GM19463 (cell line): ENCODE data around the gene EYS.

Experiments used
- ATAC-seq: cut with Tn5 transposase; IDR thresholded peaks from one replicate; pipeline ENCODE4 v1.9.1; 2021; ENCODE audit warnings: mild to moderate bottlenecking, moderate library complexity; ENCODE audit not compliant: unreplicated experiment

EYS gene

DNA sequence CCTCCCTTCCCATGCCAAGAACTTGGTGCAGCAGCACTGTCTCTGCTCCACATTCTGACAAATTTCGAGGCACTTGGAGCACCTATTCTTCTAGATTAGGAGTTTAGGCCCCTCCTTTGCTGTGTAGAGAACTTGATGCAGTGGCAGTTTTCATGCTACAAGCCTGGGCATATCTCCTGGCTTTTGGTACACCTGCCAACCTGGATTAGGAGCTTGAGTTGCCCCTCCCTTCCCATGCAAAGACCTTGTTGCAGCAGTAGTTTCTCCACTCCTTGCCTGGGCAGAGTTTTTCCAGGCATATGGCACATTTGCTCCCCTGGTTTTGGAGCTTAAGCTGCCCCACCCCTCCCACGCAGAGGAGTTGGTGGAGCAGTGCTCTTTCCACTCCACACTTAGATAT lies 956.1 kb downstream of the EYS start:
- no peak for ATAC-seq

DNA sequence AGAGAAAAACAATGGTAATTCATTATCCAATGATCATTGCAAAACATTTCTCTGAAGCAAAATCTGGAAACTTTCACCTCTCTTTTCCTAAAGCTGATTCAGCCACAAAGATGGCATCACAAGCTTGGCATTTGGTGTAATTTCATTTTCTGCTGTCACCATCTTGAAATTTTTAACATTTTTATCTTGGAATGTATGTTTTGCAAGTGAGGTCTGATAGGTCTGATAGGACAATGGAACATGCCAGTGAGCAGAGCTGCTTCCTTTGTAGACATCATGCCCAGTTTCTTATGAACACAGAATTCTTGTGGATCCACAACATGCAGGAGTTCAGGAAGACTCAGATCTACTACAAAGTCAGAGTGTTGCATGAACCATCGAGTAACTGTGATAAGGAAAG lies 969.6 kb downstream of the EYS start:
- no peak for ATAC-seq

DNA sequence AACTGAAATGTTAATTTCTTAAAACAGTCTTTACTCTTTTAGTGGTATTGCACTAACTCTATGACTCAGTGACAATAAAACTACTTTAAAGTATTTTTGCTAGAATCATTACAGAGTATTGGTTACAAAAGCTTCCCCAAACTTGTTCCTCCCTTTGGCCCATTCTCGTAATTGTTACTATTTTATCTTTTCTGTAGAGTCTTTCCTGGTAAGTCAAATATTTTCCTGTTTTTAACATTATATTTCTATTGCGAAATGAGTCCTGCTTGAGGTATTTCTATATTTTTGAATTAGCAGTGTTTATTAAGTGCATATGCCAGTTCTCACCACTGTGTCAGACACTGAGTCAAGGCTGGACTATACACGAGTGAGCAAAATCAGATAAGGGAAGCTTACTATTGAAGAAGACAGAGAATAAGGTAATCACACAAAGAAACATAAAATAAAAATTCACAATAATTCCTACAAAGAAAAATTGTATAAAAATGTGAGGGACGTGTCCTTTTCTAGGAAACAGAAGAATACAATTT lies 970.5 kb downstream of the EYS start:
- ATAC-seq: no peak

DNA sequence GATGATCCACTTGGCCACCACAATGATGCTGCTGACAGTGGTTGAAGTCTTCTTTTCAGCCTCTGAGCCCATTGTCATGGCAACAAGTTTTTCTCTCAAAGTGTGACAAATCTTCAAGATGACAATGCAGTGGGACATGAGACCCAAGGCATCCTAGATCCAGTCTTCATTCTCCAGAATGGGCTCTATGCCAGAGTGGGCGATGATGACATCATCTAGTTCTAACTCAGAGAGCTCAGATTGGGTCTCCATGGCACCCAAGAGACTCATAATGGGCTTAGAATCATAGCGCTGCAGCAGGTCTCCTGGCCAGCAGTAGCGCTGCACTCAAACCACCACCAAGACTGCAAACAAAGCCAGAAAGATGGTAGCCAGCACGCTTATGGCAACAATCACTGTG lies 973.6 kb downstream of the EYS start:
- no peak for ATAC-seq

DNA sequence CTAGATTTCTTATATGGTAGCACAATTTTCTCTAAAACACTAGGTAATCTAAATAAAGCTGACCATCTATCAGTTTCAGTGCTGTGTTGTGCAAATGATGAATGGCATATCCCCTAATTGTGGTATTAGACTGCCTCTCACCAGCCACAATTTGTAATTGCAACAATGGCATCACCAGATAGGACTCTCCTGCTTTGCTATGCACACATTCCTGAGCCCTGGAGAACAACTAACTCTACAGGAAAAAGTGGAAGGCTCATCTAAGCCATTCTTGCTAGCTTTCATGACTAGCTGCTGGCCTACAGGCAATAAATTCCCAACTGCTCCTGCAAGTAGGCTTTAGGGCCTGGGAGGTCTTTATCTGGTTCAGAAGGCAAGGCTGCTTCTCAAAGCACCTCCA lies 974.1 kb downstream of the EYS start:
- ATAC-seq: no peak

DNA sequence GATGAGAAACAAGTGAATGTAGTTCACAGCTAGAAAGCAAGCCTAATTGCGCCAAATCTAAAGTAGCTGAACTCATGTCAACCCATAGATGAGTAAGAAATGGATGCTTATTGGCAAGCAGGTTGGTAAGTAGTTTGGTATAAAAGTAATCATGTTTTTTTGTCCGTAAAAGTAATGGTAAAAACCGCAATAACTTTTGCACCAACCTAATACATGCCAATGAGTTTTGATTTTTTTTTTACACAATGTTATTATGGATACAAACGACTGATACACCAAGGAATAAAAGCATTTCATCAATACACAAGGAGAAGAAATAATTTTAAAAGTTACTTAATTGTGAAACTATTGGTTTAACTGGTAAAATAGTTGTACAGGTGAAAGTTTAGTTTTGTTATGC lies 977.5 kb downstream of the EYS start:
- no peak for ATAC-seq

DNA sequence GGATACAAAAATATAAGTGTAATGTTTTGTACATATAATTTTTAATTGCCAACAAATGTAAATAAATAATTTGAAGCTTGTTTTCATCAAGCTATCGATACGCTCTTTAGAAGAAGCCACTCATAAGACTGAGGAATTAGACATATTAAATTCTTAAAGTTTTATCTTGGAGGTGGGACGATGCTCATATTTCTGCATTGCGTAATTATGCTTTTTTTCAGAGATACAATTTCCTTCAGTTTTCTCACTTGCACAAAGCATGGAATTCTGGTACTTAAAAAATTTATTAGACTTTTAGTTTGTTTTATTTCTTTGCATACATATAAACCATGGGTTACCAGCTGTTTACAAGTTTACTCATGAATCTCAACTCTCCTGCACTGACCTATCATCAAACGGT lies 980.0 kb downstream of the EYS start:
- ATAC-seq: no peak

DNA sequence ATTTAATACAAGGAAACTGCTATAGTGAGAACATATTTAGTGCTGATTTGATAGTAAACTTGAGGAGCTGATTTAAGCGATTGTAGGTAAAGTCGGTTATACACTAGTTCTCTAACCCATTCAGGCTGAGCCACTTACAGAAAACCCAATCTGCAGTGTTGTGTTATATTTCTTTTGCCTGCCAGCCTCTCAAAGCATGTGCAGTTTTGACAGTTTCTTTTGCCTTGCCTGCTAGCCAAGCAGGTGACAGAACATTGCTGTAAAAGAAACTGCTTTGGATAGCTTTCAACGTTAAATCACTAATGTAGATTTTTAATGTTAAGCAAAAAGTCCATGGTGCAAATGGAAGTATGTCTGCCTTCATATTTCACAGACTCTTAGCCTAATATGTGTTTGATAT lies 982.9 kb downstream of the EYS start:
- ATAC-seq: no peak

DNA sequence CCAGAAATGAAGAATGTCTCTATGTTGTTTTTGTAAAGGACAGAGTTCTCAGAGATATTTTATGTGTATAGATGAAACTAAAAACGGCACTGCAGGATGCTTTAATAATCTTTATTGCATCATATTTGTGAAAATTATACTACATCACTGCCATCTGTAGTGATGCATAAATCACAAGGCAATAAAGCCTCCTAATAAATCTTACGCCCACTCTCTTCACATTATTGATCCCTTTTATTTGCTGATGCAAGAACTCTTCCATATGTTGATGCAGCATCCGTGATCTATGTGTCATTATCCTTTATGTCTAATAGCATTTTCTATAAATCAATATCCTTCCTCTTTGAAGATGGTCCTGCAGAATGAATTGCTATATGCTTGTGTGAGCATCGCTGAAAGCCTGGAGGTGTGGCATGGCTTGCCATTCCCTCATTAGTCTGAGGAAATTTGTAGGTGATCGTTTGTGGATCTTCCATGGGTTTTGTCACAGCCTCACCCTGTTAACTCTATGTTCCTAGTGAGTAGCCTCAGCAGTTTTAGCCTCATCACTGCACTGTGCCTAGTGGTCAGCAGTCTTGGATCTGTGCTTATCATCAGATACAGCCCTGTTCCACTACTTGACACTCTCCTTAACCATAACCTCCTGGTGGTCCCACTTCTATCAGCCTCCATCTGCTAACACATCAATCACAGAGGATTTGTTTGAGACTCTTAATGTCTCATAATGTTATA lies 983.5 kb downstream of the EYS start:
- no peak for ATAC-seq

DNA sequence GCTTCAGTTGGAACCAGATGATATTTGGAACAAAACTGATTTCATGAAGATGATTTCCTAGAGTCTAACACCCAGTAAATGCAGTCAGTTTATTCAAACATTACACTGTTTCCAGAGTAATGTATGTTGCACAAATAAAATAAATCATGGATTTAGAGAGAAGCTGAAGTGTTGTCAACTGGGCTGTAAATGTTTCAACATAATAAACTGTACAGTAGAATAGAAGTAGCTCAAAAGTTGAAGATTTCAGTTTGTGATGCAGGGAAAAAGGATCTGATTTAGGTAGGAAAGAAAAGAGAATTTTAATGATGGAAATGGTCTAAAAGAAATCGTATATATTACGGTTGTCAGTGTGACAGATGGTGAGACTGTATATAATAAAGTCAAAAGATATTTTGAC lies 985.2 kb downstream of the EYS start:
- ATAC-seq: no peak

DNA sequence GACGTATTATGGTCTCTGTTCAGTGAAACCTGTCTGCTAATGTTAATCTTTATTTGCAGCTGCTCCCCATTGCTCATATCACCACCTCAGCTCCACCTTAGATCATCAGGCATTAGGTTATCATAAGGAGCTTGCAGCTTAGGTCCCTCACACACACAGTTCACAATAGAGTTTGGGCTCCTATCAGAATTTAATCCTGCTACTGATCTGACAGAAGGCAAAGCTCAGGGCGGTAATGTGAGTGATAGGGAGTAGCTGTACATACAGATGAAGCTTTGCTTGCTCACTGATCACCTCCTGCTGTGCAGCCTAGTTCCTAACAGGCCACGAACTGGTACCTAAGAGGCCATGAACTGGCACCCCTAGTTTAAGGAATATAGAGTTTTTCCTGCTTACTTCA lies 989.7 kb downstream of the EYS start:
- no peak for ATAC-seq

DNA sequence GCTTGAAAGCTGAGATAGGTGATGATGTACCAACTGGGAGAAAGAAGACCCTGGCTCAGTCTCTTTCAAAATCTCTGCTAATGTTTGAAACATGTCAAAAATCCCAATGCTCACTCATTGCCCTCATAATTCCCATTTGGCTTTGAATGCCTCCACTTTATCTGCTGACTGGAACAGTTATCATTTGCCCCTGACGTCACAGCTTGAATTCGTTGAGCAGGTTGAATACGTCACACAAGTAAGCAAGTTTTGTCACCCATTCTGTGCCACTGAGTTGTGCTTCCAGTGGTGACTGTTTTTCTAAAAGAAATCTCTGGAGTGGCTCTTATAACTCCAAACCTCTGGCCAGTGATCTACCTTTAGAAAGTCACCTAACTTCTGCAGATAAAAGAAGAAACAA lies 991.4 kb downstream of the EYS start:
- no peak for ATAC-seq

DNA sequence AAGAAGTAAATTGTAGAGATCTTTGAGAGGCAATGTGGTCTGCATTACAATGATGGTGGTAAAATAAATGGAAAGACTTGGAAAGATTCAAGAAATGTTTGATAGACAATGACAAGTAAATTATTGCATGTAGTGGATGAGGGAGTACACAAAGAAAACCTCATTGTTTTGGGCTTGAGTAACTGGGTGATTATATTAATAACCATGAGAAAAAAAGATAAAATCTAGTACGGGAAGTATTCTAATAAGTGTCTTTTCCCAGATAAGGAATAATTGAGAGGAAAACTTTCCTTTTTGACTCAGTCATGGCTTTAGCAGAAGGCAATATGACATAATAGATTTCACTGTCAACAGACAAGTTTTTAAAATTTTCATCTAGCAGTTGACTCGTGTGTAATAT lies 993.0 kb downstream of the EYS start:
- ATAC-seq: no peak

DNA sequence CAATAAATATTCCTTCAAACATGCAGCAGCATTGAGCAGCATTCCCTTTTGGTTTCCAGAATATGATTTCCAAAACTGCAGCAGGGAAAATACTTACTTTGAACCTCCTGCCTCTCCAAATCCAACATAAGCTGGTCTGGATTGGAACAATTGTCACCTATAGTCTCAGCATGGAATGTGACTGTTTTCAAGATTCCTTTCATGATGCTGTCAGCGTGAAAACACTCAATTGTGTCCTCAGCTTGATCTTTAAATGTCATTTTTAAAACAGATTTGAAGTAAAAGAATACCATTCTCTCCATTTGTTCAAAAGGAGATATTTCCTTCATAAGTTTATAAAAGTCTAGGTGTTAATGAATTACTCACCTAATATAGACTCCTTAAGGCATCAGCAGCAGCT lies 993.9 kb downstream of the EYS start:
- ATAC-seq: no peak

DNA sequence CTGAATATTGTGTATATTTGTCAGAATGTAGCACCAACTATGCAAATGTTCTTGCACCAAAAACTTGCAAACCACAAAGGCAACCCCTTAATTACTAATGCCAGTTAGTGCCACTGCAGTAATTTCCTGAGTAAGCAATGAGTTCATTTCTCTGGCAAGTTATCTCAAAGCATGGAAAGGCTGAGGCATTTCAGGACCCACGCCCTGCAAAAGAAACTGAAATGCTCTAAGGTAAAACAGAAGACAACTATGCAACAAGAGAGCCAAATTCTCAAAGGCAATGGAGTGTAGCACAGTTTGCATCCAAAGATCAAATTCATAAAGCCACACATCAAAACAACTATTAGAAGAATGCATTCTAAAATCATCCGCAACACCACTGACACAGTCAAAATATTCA lies 994.4 kb downstream of the EYS start:
- no peak for ATAC-seq

DNA sequence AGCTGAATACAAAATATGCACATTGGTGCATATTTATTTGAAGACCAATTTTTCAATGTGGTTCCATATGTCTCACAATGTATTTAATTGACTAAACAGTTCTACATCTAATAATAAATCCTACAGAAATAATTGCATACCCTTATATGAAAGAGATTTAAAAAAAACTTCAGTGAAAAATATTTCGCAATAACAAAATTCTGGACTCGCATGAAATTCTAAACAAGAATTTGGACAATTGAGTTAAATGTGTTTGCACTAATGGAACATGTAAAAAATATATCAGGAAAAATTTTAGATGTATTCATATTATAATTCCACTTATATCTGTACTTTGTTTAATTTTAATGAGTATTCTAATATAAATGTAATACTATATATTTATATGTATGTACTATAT lies 1003.1 kb downstream of the EYS start:
- no peak for ATAC-seq

DNA sequence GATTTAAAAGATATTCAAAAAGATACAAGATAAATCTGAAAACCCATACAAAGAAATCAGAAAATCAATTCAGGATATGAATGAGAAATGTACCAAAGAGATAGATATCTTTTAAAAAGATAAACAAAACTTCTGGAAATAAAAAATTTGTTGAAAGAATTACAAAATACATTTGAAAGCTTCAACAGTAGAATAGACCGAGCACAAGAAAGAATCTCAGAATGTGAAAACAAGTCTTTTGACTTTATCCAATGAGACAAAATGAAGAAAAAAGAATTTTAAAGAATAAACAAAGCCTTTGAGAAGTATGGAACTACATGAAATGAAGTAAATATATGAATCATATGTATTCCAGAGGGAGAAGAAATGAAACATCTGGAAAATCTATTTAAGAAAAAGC lies 1011.0 kb downstream of the EYS start:
- no peak for ATAC-seq

DNA sequence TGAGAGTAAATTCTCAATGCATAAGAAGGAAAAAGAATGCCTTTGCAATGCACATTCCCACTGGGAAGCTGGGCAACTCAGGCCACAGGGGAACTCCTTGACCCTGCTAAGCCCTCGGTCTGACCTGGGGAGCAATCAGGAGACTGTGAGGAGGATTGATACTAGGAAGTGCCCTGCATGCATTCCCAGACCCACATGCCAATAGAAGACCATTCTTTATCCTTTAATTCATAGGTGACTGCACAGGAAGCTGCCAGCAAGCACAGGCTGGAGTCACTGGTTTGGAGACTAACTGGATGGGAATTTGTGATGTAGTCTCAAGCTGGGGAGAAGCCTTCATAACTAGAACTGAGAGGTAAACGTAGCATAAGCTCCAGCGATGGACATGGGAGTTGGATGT lies 1012.7 kb downstream of the EYS start:
- no peak for ATAC-seq

DNA sequence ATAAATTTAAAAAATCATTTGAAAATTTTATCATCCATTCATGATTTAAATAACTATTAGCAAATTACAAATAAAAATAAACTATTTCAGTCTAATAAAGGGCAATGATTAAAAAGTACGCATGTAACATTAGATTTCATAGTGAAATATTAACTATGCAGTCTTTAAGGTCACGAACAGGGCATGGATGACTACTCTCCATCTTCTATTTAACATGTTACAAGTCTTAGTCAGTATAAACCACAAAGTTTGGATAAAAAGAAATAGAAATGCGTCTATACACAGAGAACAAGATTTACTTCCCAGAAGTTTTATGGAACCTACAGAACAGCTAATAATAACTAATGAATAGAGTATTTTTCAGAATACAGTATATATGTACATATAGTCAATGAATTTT lies 1016.0 kb downstream of the EYS start:
- ATAC-seq: no peak

DNA sequence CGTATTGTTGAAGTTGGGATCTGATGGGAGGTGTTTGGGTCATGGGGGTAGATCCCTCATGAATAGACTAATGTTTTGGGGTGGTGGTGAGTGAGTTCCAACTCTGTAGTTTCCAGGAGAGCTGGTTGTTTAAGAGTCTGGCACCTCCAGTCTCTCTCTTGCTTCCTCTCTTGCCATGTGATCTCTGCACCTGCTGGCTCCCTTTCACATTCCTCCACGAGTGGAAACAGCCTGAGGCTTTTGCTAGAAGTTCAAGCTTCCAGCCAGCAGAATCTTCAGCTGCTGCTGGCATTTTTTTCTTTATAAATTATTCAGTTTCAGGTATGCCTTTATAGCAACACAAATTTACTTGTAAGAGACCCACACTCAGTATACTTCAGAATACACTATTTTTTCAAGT lies 1021.6 kb downstream of the EYS start:
- ATAC-seq: no peak

DNA sequence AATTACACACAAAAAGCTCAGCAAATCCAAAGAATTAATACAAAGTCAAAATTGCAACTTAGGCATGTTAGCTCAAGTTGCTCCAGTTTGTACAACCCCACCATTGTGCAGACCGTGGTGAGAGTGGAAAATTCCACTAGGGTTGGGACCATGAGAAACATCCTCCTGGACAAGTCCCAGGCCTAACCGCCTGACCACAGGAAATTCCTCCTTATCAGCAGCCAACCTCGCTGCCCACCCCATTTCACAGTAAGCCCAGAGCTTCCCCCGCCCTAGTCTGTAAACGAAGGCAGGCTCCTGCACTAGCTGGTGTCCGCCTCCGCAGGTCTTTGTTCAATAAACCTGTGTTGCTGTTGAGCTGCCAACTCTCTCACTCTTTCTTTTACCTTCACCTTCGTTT lies 1023.3 kb downstream of the EYS start:
- no peak for ATAC-seq

DNA sequence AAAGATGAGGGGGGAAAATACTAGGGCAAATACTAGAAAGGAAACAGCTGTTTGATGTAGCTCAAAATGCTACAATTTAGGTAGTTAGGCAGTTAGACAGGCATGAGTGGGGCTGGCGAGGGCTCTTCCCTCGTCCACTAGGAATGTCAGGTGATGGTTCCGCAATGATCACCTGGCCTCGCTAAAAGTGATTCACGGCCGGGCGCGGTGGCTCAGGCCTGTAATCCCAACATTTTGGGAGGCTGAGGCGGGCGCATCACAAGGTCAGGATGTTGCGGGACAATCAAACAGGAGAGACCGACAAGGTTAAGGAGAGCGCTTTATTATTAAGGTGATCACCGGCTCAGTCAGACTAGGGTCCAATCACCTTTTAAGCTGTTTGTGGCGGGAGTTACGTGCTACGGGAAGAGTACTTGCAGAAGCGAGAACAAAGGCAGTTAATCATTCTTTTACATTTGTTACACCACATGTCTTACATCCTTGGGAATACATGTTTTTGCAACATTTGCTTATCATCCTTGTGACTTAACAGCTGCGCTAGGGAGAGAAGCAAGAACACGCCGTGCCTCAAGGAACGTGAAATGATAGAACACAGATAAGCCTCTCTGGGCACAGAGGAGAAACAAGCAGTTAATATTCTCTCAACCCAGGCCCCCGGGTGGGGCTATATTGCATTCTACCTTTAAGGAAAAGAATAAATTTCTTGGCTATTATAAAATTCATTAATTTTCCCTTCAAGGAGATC lies 1025.4 kb downstream of the EYS start:
- ATAC-seq: no peak

DNA sequence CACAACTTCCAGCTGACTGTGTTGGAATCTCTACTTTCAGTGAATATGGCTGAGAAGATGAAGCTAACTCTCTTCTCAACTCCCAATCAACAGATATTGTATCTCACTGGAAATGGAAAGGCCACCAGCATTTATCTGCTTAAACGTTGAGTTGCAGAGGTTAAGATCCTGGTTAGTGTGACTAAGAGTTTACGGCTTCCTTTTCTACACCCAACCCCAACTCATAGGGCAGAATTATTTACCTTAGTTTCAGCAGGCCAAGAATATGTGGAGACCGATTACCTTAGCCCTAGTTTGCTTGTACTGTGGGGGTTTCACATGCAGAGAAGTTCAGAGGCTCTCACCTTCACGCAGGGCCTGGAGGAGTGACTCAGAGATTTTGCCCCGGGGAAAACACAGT lies 1026.6 kb downstream of the EYS start:
- no peak for ATAC-seq
